GM19099 (cell line): ENCODE measurements around the gene SHROOM3.
A peak's percentile ranks its signal among the peaks of the same experiment; 100 is the strongest.

Source experiments
- POLR2A ChIP-seq: IDR thresholded peaks from 3 replicates; pipeline ENCODE4 v1.6.1; 2011; ENCODE audit warnings: low read depth; ENCODE audit not compliant: insufficient read length; ENCODE audit errors: extremely low read depth

Gene SHROOM3

GRCh38 chr4:76677571-76678326, 242.7 kb downstream of the SHROOM3 start:
- no peak for TF ChIP-seq POLR2A

DNA sequence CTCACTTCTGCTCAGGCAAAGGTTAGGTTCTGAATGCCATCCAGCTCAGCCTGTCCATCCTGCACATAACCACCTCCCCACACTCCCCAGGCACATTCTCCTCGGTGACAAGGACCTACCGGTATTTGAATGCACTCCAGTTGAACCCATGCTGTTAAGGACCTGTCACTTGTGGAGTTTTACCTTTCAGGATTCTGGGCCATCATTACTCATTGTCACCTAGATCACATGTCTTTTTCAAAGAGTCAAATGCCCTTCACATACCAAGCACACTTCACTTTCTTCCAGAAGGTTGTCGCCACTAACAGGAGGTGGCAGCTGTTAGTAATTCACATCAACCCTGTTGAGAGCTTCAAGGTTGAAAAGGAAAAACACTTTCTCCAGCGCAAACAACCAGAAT, 244.7 kb downstream of the SHROOM3 start:
- TF ChIP-seq POLR2A = no peak

- no peak for TF ChIP-seq POLR2A
These were observed 245.9 kb downstream of the SHROOM3 start for GRCh38 chr4:76680952-76681351.

DNA sequence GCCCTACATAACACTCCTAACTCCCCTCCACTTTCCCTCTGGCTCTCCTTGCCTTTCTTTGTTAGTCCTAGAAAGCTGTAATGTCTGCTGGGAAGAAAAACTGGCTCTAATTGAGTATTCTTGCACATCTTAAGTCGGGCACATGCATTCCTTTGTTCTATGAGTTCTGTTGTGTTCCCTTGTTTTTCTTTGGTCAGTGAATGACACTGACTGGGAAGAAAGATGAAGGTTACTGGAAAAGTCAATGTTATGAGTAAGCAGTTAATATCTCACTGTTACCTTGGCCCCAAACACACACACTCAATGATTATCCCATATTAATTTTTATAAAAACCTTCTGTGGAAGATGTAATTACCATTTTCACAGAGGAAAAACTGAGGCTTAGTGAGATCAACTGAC, 247.0 kb downstream of the SHROOM3 start:
- TF ChIP-seq POLR2A = no peak

DNA sequence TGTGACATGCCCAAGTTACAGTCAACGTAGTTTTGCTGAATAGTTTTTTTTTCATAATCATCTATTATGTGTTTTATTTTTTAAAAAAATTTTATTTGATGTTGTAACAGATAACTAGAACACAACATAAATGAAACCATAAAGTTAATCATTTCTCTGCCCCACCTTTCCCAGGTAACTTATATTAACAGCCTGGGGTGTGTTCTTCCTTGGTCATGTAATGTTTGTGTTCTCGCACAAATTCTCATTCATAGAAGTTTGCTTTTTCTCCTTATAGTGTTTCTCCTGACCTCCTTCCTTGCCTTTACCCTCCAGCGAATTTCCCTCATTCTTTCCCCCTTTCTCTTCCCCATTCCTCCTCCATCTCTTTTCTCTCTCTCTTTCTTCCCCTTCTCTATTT, 248.1 kb downstream of the SHROOM3 start:
- no peak for TF ChIP-seq POLR2A

- no peak for TF ChIP-seq POLR2A
These were observed 252.9 kb downstream of the SHROOM3 start for GRCh38 chr4:76687746-76688448.

DNA sequence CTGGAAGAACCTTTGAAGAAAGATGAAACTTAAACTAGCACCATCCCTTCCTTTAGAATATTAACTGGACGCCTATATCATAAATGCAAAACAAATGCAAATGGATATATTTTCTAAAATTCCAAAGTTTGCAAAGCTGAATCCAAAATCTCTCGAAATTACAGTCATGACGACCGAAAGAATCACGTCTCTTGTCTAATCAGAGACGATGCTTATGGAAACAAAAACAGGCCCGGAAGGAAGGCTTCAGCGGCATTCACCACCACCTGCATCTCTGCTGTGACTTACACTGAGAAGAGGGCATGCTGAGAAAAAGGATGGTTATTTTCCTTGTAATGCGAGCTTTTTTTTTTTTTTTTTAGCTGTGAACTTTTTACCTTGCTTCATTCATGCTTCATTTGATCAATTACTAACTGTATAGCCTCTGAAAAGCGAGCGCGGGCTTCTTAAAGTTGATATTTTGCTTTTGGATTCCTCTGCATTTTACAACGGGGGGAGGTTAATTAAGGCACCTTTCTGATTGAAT, 253.7 kb downstream of the SHROOM3 start:
- TF ChIP-seq POLR2A = no peak

DNA sequence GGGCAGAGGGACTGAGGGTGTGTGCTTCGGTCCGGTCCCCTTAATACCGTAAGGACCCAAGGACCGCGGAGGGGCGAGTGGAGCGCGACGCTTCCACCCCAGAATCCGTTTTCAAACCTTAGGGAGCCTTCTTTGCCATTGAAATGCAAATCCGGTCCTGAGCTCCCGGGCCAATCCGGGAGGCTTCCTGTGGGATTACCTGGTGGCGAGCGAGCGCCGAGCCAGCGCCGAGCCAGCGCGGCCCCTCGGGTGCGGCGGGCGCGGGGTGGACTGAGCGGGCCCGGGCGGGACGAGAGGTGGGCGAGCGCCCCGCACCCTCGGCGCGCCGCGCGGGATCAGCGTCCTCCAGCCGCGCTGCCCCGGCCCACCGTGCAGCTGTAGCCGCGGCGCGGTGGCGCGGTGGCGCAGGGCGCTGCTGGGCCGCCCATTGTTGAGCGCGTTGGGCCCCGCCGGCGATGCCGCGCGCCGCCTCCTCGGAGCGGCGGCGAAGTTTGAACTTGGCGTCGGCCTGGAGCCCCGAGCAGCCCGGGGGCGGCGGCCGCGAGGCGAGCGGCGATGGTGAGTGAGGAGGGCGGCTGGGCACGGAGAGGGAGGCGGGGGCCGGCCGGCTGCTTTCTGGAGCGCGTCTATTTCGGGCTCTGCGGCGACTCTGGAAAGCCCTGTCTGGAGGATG, 254.3 kb downstream of the SHROOM3 start:
- peak; percentile 24 for TF ChIP-seq POLR2A

DNA sequence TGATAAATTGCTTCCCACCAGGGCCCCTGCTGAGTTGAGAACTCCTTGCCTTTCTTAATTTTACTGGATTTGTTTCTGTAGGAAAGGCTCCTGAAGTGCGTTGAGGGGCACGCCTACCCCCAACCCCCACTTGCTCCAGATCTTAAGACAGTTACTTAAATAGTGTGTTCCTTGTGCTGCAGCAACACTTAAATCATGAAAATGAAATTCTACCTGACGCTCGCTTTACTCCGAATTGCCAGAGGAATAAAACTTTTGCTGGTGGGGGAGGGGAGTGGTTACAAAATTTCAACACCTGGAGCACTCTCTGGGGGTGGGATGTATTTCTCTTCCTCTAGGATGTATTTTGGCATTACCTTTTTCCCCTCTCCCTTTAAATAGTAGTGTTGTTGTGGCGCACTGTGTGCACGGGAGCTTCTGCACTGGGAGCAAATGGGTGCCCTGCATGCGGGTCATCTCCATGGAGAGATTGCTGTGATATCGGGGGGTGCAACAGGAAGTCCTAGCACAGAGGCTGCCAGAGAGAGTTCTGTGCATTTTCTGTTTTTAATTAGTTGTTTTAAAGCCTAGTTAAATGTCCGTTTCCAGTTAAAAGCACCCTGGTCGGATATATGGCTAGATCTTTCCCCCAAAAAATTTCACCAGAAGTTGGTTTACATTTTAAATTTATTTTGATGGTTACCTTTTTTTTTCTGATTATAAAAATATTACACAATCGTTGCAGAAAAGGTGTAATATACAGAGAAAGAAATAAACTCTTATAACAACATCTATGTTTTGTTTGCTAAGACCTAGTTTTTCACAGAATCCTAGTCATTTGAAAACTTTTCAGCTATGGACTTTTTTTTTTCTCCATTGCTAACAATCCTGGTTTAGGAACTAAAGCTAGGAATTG, 255.2 kb downstream of the SHROOM3 start:
- no peak for TF ChIP-seq POLR2A

GRCh38 chr4:76690906-76691275, 255.9 kb downstream of the SHROOM3 start:
- no peak for TF ChIP-seq POLR2A

DNA sequence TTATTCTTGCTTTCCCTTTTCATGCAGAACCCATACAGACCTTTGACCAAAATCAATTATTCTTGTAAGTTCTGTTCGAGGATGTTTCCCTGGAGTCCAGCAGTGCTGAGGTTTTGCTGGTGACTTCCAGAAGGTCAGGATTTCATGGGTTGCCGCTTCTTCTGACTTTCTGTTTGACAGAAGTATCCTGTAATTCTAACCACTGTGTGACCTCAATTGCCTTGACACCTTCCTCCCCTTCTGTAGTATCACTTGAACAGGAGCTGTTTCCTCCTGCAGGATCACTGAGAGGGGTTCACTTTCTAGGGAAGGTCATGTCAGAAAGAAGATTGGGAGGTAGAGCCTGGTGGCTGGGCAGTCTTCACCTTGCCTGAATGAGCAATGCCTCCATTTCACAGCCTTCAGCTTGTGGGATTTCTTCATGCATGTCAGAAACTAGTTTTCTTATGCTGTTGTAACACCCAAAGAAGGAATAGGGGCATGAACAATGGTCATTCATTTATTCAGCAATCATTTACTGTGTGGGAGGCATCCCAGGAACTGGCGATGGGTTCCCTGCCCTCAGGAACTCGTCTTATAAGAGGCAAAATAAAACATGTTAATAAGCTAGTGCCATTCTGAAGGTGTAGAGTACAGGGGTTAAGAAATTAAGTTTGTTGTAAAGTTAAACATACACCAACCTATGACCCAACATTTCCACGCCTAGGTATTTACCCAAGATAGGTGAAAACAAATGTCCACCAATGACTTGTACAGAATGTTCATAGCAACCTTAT, 257.0 kb downstream of the SHROOM3 start:
- TF ChIP-seq POLR2A = no peak

- no peak for TF ChIP-seq POLR2A
These were observed 257.7 kb downstream of the SHROOM3 start for GRCh38 chr4:76692761-76693160.

DNA sequence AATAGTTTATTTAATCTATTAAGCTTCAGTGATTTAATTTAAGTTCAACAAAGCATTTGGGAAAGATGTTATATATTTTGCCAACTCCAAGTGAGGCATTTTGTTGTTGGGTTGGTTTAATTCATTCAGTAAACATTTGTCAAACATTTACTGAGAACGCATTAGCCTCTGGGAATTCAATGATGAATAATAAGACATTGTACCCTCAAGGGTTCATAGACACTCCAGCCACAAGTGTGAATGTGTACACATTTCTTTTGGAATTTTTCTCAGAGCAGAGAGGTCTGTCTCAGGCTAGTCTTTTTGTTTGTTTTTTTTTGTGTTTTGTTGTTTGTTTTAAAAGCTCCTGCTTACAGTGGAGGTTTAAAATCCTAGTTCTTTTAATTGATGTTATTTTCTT, 259.0 kb downstream of the SHROOM3 start:
- no peak for TF ChIP-seq POLR2A

- no peak for TF ChIP-seq POLR2A
These were observed 261.1 kb downstream of the SHROOM3 start for GRCh38 chr4:76696109-76696508.
